GM19035 (cell line): ENCODE data around the gene SLC16A1.
"Not testable (repeated sequence)": the region's sequence is repeated elsewhere in the genome, so short reads cannot be mapped to it uniquely, and the experiment has no call there.

Source experiments
- ATAC-seq: cut with Tn5 transposase; IDR thresholded peaks from one replicate; pipeline ENCODE4 v1.9.1; 2021; ENCODE audit not compliant: unreplicated experiment

SLC16A1 gene, protein sequence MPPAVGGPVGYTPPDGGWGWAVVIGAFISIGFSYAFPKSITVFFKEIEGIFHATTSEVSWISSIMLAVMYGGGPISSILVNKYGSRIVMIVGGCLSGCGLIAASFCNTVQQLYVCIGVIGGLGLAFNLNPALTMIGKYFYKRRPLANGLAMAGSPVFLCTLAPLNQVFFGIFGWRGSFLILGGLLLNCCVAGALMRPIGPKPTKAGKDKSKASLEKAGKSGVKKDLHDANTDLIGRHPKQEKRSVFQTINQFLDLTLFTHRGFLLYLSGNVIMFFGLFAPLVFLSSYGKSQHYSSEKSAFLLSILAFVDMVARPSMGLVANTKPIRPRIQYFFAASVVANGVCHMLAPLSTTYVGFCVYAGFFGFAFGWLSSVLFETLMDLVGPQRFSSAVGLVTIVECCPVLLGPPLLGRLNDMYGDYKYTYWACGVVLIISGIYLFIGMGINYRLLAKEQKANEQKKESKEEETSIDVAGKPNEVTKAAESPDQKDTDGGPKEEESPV

DNA sequence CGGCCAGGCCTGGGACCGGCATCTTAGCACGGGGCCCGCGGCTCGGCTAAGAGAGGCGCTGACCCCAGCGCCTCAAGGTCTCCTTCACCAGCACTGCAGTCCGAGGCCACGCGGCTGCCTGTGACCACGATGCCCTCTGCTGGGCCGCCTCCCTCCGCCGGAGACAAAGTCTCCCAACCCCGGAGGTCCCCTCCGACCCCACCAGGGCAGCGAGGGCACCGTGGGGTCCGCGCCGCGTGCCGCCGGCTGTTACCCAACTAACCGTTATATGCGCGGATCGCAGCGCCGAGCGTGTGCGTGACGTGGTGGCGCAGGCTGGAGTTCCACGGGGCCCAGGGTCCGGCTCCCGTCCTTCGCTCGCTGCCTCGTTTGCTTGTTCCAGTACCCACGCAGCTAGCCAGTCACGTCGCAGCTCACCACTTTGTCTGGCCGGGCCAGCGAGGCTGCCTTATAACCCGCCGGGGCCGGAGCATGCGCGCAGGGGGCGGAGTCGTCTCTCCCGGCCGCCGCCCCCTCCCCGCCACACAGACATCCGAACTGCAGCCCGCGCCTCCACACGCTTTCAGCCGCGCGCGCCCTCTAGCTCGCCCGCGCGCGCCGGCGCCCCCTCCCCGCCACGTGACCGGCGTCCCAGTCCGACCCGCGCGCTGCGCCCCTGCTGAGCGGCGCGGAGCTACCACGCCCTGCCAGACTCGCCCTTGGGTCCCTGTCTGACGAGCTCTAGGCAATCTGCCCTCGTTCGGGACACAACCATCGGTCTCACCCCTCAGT lies at the start of gene SLC16A1:
TSS of gene SLC16A1 (minus strand) at position 424 of the 771 bp plus-strand sequence. CDS start 26,888 bp downstream, outside the sequence.
- peak; percentile 63 for ATAC-seq

DNA sequence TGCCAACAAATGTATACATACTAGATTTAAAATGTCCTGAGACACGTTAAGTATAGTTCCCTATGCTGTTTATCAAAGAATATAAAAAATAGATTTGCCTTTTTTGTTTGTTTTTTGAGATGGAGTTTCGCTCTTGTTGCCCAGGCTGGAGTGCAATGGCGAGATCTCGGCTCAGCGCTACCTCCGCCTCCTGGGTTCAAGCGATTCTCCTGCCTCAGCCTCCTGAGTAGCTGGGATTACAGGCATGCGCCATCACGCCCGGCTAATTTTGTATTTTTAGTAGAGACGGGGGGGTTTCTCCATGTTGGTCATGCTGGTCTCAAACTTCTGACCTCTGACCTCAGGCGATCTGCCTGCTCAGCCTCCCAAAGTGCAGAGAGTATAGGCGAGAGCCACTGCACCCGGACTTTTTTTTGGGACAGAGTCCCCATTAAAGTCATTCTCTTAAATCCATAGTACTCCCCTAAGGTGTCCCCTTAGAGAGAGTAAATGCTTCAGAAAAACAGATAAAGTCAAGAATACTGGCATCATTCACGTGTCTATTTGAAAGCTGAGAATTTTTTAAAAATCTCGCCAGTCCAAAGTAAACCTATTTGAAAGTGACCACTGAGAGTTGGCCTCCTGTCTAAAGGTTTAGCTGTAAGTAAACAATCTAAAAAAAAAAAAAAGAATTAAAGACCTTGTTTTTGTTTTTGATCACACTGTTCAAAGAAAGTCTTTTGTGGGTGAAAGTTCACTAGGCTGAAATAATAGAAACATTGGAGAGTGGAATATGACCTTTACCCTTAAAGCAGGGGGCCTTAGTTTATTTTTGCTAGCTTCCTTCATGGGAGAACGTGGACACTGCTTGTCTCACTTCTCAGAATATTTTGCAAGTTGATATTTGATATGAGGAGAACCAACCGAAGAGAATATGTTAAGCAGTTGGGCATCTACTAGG lies 48.0 kb upstream of the SLC16A1 start:
- ATAC-seq, result no peak

DNA sequence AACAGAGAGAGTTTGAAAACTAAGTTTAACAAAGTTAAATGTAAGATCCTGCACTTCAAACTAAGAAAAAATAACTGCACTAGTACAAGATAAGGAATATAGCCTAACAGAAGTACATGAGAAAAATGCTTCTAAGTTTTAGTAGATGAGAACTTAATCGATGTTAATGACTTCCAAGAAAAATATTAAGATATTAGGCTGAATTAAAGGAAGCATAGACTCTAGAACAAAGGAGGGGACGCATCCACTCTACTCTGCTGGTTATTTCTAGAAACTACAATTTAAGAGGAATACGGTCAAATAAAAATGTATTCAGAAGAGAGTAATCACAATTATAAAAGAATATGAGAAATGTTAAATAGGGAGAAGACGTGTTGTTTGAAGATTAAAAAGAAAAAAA lies 46.3 kb upstream of the SLC16A1 start:
- no peak for ATAC-seq

DNA sequence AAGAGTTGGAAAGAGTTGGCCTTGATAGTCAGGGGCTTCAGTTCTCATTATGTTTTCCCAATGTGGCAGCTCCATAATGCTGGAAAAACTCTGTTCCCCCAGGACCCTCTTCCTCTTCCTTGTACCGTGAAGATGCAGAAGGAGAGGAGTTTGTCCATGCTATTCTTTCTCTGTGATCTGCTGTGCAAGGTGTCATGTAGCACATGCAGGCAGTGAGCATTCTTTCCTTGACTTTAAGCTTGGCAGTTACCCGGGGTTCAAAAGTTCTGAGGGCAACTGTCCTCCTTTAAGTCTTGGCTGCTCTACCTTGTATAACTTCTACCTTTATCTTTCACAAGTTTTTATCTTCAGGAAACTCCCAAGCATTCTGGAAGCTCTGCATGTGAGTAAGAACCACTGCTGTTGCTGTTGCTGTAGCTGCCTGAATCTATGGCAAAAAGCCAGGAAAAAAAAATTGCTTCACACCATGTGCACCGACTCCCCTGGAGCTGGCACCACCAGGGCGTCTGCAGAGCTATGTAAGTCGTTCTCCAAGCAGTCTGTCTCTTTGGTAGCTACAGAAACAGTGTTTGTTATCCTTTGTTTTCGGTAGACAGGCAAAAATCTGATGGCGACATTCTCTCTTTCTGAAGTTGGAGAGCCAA lies 42.7 kb upstream of the SLC16A1 start:
- no peak for ATAC-seq

DNA sequence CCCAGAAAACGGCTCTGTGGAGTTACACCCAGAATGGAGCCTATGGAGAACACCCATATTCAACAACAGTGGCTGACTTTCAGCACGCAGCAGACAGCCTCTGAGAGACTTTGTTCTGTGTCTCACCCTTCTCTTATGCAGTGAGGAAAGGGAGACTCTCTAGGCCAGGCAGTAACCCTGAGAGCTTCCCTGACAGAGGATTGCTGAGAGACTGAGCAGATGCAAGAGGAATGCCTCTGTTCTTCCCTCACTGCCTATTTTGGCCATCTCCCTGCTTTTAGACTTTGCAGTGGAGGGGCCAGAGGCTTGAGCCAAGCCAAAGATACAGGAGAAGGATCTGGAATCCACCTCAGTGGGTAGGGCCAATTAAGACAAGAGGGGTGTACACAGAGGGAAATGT lies 41.8 kb upstream of the SLC16A1 start:
- ATAC-seq, result no peak

DNA sequence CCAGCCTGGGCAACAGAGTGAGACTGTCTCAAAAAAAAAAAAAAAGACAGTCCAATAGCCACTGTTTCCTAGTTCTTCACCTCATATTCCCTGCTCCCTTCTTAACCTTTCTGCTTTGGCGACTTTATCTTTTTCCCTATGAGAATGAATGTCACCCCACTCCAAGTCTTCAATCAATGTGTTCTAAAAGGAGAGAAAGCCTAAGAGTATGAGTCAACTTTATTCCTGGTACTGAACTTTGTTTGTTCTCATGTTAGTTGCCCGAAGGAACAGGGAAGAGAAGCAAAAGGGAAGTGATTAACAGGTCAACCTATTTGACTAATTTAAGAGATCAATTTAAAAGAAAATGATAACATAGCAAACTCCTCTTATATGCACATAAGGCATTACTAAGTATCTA lies 39.9 kb upstream of the SLC16A1 start:
- ATAC-seq, result no peak

DNA sequence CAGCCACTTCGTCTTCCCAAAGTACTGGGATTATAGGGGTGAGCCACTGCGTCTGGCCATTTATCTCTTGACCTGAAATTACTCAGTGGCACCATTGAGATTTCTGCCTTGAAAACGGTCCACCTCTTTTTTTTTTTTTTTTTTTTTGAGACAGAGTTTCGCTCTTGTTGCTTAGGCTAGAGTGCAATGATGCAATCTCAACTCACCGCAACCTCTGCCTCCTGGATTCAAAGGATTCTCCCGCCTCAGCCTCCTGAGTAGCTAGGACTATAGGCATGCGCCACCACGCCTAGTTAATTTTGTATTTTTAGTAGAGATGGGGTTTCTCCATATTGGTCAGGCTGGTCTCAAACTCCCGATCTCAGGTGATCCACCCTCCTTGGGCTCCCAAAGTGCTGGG lies 39.0 kb upstream of the SLC16A1 start:
- not testable (repeated sequence) for ATAC-seq

DNA sequence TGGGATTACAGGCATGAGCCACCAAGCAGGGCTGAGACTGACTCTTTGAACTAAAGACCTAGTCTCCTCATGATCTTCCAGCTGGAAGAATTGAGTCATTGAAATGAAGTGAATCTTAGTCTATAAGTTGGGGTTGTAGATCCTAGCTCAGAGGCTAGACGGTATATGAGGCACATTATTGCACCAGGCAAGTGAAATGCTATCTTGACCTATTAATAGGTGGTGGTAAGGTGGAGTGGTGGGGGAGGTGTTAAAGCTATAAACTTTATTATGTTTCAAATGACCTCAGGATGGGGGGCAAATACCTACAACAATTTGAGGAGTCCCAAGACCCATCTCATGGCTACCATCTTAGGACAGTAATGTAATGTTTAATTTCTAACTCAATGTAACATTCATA lies 36.8 kb upstream of the SLC16A1 start:
- no peak for ATAC-seq

DNA sequence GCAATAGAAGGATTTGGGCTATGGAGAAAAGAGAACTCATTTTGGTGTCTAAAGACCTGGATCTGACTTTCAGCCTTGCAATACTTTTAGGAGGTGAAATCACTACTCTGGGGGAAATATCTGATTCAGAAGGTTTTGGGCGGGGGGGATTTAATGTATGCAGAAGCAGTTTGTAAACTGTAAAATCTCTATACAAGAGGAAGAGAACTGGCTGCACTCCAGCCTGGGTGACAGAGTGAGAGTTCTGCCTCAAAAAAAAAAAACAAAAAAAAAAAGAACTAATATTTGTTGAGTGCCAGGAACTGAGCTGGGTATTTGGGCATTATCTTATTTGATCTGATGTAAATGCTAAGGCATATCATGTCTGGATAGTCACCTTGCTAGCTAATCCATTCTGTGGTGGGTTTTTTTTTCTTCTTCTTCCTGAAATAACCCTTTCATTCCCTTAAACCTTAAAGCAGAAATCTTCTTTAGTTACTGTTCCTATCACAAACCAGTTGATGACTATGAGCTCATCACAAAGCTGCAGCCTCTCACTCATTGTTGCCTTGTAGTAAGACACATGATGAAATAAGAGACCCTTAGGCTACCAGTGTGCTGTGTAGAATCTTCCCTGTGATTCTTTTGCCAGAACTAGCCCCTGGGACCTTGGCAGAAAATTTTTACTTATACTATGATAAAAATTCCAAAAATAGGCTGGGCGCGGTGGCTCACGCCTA lies 35.6 kb upstream of the SLC16A1 start:
- no peak for ATAC-seq

DNA sequence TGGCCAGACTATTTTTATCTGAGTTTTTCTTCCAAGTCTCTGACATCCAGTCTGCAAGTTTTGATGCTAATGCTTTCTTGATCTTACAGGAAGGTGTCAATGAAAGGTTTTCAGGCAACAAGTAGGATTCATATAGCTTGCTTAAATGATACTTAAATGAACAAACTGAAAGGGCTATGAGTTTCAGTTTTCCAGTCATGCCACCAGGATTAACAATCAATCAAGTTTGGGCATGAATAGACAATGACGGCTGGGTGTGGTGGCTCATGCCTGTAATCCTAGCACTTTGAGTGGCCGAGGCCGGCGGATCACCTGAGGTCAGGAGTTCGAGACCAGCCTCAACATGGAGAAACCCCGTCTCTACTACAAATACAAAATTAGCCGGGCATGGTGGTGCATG lies 34.3 kb upstream of the SLC16A1 start:
- ATAC-seq, result no peak

DNA sequence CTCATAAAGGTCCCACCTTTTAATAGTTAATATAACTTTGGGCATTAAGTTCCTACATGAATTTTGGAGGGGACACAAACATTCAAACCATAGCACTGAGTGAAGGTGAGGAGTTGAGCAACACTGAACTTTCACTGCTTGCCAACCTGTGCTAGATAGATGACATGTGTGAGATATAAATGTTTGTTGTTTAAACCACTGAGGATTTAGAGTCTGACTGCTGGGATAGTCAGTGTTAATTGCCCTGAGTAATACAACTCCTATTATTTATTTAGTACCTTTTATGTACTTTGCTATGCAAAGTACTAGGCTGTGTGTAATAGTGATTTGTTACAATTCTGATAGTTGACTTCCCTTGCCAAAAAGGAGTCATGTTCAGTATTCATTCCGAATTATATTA lies 32.4 kb upstream of the SLC16A1 start:
- no peak for ATAC-seq

DNA sequence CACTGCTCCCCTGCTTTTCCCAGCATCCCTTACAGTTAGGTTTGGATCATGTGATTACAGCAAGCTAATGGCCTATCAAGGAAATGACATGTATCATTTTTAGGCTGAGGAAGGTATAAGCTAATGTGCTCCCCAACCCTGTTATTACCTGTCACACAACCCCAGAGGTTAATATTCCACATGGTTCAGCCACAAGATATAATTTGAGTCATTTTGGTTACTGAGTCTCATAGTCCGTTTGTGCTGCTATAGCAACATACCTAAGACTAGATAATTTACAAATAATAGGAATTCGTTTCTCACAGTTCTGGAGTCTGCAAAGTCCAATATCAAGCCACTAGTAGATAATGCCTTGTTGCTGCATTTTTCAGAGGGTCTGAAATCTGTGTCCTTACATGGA lies 29.1 kb upstream of the SLC16A1 start:
- no peak for ATAC-seq

DNA sequence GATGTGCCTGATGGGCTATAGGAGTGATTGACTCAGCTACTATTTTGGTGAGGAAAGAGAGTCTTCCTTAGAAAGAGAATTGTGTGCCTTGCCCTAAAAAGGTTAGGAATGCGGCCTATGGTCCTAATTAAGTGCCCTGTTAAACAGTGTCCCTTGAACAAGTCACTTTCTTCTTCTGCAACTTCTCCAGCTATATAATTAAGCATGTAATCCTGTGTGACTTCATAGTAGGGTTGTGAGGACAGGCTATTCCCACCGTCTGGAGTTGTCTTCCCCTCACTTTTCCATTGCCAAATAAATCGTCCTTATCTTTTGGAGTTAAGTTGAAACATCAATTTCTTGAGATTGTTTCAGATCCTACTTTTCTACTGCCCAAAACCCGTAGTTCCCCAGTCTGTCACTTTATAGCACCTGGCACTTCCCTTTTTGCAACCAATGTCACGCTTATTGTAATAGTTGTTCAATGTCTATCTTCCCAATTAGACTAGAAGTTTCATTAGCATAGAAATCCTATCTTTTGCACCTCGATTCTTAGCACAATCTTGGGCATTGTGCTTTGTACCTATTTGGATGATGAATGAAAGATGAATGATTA lies 27.6 kb upstream of the SLC16A1 start:
- no peak for ATAC-seq

DNA sequence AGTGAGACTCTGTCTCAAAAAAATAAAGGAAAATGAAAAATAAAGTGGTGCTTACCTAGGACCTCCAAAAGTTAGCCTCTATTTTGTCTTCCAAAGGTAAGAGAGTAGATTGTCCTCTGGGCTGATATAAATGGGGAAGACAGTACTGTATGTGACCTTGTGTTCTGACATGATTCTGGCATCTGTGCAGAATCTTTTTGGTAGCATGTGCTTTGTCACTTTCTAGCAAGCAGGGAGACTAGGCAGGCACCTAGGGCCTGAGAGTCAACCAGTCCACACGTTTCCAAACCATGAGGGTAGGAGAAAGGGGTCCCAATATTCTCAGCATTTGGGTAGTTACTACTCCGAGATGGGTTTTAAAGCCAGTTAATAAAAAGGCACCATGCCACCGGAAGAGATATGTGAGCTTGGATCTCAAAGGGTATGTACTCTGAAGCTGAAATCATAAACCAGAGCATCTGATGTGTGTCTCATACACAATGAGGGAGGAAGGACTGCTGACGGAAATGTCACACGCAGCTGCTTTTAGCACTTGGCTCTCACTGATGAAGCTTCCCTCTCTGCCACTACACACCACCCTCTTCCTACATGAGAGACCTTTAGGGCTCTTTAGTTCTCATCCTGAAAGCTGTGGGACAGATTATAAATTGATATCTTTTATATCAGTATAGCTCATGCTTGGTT lies 27.0 kb upstream of the SLC16A1 start:
- ATAC-seq, result no peak

DNA sequence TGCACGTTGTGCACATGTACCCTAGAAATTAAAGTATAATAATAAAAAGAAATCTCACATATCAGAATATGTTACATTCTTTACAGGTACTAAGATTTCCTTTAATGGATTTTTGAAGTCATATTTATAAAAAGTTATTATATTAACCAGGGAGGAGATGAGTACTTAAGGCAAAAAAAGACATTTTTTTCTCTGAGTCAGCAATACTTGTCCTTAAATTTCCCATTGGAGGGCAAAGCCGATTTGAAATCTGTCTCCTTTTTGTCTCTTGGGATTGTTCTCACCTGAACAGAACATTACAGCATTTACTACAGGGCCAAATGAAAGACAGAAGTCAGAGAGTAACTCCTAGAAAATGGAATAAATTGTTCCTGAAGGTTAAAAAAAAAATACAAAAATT lies 26.3 kb upstream of the SLC16A1 start:
- no peak for ATAC-seq

DNA sequence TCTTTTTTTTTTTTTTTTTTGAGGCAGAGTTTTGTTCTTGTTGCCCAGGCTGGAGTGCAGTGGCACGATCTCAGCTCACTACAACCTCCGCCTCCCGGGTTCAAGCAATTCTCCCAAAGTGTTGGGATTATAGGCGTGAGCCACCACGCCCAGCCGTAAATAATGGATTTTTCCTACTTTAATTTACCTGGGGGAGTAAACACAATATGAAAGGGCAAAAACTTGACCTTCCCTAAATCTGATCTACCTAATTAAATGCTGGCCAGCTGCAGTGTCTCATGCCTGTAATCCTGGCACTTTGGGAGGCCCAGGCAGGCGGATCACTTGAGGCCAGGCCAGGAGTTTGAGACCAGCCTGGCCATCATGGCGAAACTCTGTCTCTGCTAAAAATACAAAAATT lies 25.8 kb upstream of the SLC16A1 start:
- ATAC-seq, result not testable (repeated sequence)

DNA sequence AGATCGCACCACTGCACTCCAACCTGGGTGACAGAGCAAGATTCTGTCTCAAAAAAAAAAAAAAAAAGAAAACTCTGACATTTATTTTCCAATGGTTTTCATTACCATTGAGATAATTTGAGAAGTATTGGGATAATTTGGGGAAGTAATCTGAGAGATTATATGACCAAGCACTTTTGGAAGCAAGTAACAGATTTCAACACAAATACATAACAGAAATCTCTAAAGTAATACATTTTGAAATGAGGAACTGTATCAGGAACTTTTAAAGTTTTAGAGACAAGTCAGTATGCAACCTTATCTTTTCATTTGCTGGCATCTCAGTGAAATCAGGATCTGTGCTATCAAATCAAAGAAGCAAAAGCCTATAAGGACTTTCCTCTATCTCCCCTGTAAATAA lies 25.4 kb upstream of the SLC16A1 start:
- ATAC-seq, result no peak

DNA sequence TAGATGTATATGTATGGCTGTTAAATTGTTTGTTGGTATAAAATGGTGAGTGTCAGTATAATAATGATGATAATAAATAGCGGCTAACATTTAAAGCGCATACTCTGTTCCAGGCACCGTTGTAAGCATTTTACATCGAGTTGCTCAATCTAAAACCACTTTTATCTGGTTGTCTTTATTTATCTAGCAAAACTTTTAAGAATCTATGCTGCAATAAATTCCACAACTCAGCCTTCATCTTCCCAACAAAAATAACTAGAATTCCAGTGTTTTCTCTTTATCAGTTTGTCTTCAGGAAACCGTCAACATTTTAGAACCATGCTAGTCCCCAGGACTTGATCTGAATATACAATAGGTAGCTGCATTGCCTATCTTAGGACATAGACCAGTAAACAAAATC lies 19.3 kb upstream of the SLC16A1 start:
- ATAC-seq, result no peak

DNA sequence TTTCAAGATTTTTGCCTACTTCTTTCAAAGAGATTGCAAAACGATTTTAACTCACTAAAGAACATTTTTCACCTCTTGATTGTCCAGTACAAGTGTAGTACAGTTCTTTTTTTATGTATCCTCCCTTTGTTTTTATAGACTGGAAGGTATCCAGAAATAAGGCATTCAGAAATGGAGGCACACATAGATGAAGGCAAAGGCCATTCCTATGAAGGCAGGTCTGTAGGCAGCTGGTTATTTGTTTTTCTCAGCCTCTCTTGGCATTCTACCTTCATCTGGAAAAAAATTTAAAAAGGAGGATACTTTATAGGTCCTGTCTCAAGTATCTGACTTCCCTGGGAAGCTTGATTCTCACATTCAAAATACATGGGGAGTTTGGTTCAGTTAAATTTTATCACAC lies 18.6 kb upstream of the SLC16A1 start:
- ATAC-seq, result no peak
